Measurements from ENCODE around the gene CUL4A. TPM values are rescaled to one million over a fixed set of nuclear protein-coding genes. Genes with fewer than 3 reads are reported as not detected.

The CUL4A gene
- total and polyA plus RNA-seq, 2 experiments from 2014 or later: 67.3 to 197 TPM

DNA sequence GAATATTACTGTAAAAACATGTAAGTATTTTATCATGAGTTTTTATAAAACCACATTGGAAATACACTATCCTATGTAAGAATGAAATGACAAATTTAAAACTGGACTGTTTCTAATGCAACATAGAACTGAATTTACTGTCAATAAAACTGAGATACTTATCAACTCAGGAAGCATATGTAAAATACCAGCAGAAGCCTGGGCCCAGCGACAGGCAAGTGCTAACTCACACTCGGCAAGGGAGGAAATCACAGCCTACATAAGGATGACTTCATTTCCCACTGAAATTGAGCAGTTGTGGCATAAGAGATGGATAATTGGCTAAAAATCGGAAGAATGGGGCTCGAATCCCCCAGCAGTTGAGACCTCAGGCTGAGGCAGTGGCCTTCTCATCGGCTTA lies 38.9 kb upstream of the CUL4A start:
- Histone ChIP-seq H4K20me1 (ENCODE audit: insufficient read depth) (no peaks in the 10 kb centered on the region), H3K4me1 (ENCODE audit: insufficient read depth) (no peaks in the 10 kb centered on the region), H3K79me2 (ENCODE audit: insufficient read depth) (no peaks in the 10 kb centered on the region), H3K9me3 (ENCODE audit: low read depth) (no peaks in the 10 kb centered on the region), H3K36me3 (ENCODE audit: low read depth) (peaks cover 8% of the 10 kb centered on the region; the same call in 1 of the 2 replicates), H3K9me2 (ENCODE audit: insufficient read depth) (no peaks in the 10 kb centered on the region), H3K4me2 (ENCODE audit: unreplicated experiment) (no peak overlapping the region), H3K4me3 (no peak overlapping the region), H3F3A (ENCODE audit: insufficient read depth) (no peaks in the 10 kb centered on the region), H3K27ac (no peak overlapping the region), H3K27me3 (replicated peaks; ENCODE audit: insufficient read depth) (no peaks in the 10 kb centered on the region), H3K9ac (no peak overlapping the region), H2AFZ (no peak overlapping the region)
- in situ Hi-C loops (cut with MboI): no loop called here
- no peak for DNase-seq
- TF ChIP-seq EZH2 (IDR thresholded peaks at IDR 0.05; ENCODE audit: insufficient read depth, poor library complexity, severe bottlenecking): no peak
- no peak for TF ChIP-seq EZH2phosphoT487 (IDR thresholded peaks at IDR 0.05; ENCODE audit: insufficient read depth, low read depth)
- 95 to 97% methylated on average over 5 of the region's 5 CpGs for WGBS, 2 experiments (ENCODE audit: low coverage in 1 of 2, low lambda C conversion rate in 2 of 2, missing lambda C conversion rate in 2 of 2)

DNA sequence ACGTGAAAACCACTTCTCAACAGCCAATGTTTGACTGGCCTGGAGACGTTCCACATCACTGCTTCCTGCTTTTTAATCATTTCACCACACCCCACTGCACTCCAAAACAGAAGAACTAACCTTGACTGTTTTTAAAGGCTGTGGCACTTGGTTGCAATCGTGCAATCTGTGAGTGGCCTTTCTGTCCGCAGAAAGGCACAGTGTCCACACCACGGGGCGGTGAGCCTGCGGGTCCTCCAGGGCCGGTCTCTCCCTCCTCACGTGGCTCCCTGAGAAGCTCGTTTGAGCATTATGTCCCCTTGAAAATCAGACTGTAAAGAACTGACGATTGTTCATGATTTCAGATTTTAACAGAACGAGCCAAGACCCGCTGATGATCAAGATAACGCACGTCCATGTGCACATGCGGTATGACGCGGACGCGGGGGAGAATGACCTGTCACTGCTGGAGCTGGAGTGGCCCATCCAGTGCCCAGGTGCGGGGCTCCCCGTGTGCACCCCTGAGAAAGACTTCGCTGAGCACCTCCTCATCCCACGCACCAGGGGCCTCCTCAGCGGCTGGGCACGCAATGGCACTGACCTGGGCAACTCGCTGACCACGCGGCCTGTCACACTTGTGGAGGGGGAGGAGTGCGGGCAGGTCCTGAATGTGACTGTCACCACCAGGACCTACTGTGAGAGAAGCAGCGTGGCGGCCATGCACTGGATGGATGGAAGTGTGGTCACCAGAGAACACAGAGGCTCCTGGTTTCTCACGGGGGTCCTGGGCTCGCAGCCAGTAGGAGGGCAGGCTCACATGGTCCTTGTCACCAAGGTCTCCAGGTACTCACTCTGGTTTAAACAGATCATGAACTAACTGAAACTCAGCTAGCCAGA lies 37.9 kb upstream of the CUL4A start:
- DNase-seq: no peak
- peaks cover 15% of the 10 kb centered on the region for H3K36me3 ChIP-seq (ENCODE audit: low read depth)
- H3K27me3 ChIP-seq (replicated peaks; ENCODE audit: insufficient read depth): no peaks in the 10 kb centered on the region
- H3K27ac ChIP-seq: no peak overlapping the region
- TF ChIP-seq EZH2 (IDR thresholded peaks at IDR 0.05; ENCODE audit: insufficient read depth, poor library complexity, severe bottlenecking) (no peak), EZH2phosphoT487 (IDR thresholded peaks at IDR 0.05; ENCODE audit: insufficient read depth, low read depth) (no peak)
- H3K9ac ChIP-seq: no peak overlapping the region
- no peaks in the 10 kb centered on the region for H3K9me3 ChIP-seq (ENCODE audit: low read depth)
- H4K20me1 ChIP-seq (ENCODE audit: insufficient read depth): no peaks in the 10 kb centered on the region
- H3K9me2 ChIP-seq (ENCODE audit: insufficient read depth): no peaks in the 10 kb centered on the region
- H3K4me2 ChIP-seq (ENCODE audit: unreplicated experiment): no peak overlapping the region
- no peaks in the 10 kb centered on the region for H3F3A ChIP-seq (ENCODE audit: insufficient read depth)
- in situ Hi-C loops (cut with MboI): no loop called here
- 91 to 93% methylated on average over 34 of the region's 34 CpGs for WGBS, 2 experiments (ENCODE audit: low coverage in 1 of 2, low lambda C conversion rate in 2 of 2, missing lambda C conversion rate in 2 of 2)
- no peaks in the 10 kb centered on the region for H3K4me1 ChIP-seq (ENCODE audit: insufficient read depth)
- no peak overlapping the region for H2AFZ ChIP-seq
- no peak overlapping the region for H3K4me3 ChIP-seq
- no peaks in the 10 kb centered on the region for H3K79me2 ChIP-seq (ENCODE audit: insufficient read depth)

DNA sequence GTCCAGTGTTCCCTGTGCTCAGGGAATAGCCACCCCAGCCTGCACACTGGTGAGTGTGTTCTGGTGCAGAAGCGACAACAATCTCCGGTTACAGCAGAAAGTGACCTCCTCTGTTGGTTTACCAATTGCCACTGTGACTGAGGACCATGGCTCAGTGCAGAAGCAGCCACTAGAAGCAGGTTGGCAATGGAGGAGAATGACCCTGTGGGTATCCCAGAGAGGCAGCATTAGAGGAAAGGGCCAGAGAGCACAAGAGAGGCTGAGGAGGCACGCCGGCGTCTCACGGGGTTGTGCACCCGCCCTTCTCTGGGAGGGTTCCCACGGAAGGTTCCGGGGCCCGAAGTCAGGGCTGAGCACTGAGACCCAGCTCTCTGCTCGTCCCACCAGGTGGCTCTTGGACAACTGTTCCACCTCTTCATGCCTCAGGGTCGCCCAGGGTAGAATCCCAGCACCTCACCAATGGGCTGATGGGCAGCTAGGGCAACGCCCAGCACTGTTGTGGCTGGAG lies 36.9 kb upstream of the CUL4A start:
- in situ Hi-C loops (cut with MboI): no loop called here
- Histone ChIP-seq H3K9me3 (ENCODE audit: low read depth) (no peaks in the 10 kb centered on the region), H3K36me3 (ENCODE audit: low read depth) (peaks cover 23% of the 10 kb centered on the region), H3K27me3 (replicated peaks; ENCODE audit: insufficient read depth) (no peaks in the 10 kb centered on the region), H3K4me1 (ENCODE audit: insufficient read depth) (peaks cover 4% of the 10 kb centered on the region; the same call in 1 of the 2 replicates), H4K20me1 (ENCODE audit: insufficient read depth) (no peaks in the 10 kb centered on the region), H3K4me2 (ENCODE audit: unreplicated experiment) (no peak overlapping the region), H2AFZ (no peak overlapping the region), H3F3A (ENCODE audit: insufficient read depth) (no peaks in the 10 kb centered on the region), H3K79me2 (ENCODE audit: insufficient read depth) (no peaks in the 10 kb centered on the region), H3K9me2 (ENCODE audit: insufficient read depth) (no peaks in the 10 kb centered on the region), H3K9ac (no peak overlapping the region), H3K4me3 (no peak overlapping the region), H3K27ac (no peak overlapping the region)
- 84 to 89% methylated on average over 13 of the region's 13 CpGs for WGBS, 2 experiments (ENCODE audit: low coverage in 1 of 2, low lambda C conversion rate in 2 of 2, missing lambda C conversion rate in 2 of 2)
- no peak for TF ChIP-seq EZH2 (IDR thresholded peaks at IDR 0.05; ENCODE audit: insufficient read depth, poor library complexity, severe bottlenecking)
- TF ChIP-seq EZH2phosphoT487 (IDR thresholded peaks at IDR 0.05; ENCODE audit: insufficient read depth, low read depth): no peak
- DNase-seq: no peak

DNA sequence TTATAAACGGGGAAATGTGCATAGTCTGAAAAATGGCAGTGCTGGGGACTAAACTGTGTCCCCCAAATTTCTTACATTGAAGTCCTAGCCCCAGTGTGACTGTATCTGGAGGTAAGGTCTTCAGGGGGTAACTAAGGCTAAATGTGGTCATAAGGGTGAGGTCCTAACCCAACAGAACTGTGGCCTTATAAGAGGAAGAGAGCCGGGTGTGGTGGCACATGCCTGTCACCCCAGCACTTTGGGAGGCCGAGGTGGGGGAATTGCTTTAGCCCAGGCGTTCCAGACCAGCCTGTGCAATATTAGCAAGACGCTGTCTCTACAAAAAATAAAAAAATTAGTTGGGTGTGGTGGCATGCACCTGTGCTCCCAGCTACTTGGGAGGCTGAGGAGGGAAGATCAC lies 33.1 kb upstream of the CUL4A start:
- Histone ChIP-seq H3K79me2 (ENCODE audit: insufficient read depth) (0 out of 2 replicates have a peak, but pooled peaks cover 4% of the 10 kb centered on the region), H3K27me3 (replicated peaks; ENCODE audit: insufficient read depth) (no peaks in the 10 kb centered on the region), H3K27ac (no peak overlapping the region), H3K9me2 (ENCODE audit: insufficient read depth) (no peaks in the 10 kb centered on the region), H3K9me3 (ENCODE audit: low read depth) (no peaks in the 10 kb centered on the region), H3F3A (ENCODE audit: insufficient read depth) (peaks cover 12% of the 10 kb centered on the region), H3K9ac (no peak overlapping the region), H2AFZ (no peak overlapping the region), H4K20me1 (ENCODE audit: insufficient read depth) (no peaks in the 10 kb centered on the region), H3K4me2 (ENCODE audit: unreplicated experiment) (no peak overlapping the region), H3K4me3 (no peak overlapping the region), H3K4me1 (ENCODE audit: insufficient read depth) (peaks cover 19% of the 10 kb centered on the region), H3K36me3 (ENCODE audit: low read depth) (peaks cover 42% of the 10 kb centered on the region)
- in situ Hi-C loops (cut with MboI): no loop called here
- TF ChIP-seq EZH2phosphoT487 (IDR thresholded peaks at IDR 0.05; ENCODE audit: insufficient read depth, low read depth) (no peak), EZH2 (IDR thresholded peaks at IDR 0.05; ENCODE audit: insufficient read depth, poor library complexity, severe bottlenecking) (no peak)
- 71 to 74% methylated on average over 5 of the region's 5 CpGs for WGBS, 2 experiments (ENCODE audit: low coverage in 1 of 2, low lambda C conversion rate in 2 of 2, missing lambda C conversion rate in 2 of 2)
- no peak for DNase-seq
